ENCODE data around the gene ARHGAP45.

Gene ARHGAP45

GRCh38 chr19:1073063-1073955 is 6.3 kb downstream of the ARHGAP45 start:
- DNase-seq, result no peak

GRCh38 chr19:1073956-1074517 is 7.1 kb downstream of the ARHGAP45 start:
- DNase-seq, result no peak

- peak; percentile 86 to 97 for DNase-seq
These were observed 7.7 kb downstream of the ARHGAP45 start for GRCh38 chr19:1074544-1075283.

GRCh38 chr19:1076046-1076386 is 9.0 kb downstream of the ARHGAP45 start:
- DNase-seq, result no peak

GRCh38 chr19:1076951-1077350 is 10.0 kb downstream of the ARHGAP45 start:
- no peak for DNase-seq

GRCh38 chr19:1079566-1080111 is 12.7 kb downstream of the ARHGAP45 start:
- DNase-seq, result no peak

GRCh38 chr19:1080360-1081161 is 13.6 kb downstream of the ARHGAP45 start:
- no peak for DNase-seq

- DNase-seq, result no peak
These were observed 14.6 kb downstream of the ARHGAP45 start for GRCh38 chr19:1081301-1082164.

- no peak for DNase-seq
These were observed 15.4 kb downstream of the ARHGAP45 start for GRCh38 chr19:1082165-1082927.

GRCh38 chr19:1082928-1083816 is 16.2 kb downstream of the ARHGAP45 start:
- no peak for DNase-seq

GRCh38 chr19:1084024-1084868 is 17.3 kb downstream of the ARHGAP45 start:
- DNase-seq, result no peak

- DNase-seq, result no peak
These were observed 18.2 kb downstream of the ARHGAP45 start for GRCh38 chr19:1085053-1085658.

GRCh38 chr19:1085676-1086442 is 18.9 kb downstream of the ARHGAP45 start:
- DNase-seq, result no peak

GRCh38 chr19:1086613-1087012 is 19.6 kb downstream of the ARHGAP45 start:
- no peak for DNase-seq

- DNase-seq, result no peak
These were observed 20.9 kb downstream of the ARHGAP45 start for GRCh38 chr19:1087813-1088415.

- no peak for DNase-seq
These were observed 21.5 kb downstream of the ARHGAP45 start for GRCh38 chr19:1088416-1089010.
